ENCODE results near the gene TSPAN14.

DNA sequence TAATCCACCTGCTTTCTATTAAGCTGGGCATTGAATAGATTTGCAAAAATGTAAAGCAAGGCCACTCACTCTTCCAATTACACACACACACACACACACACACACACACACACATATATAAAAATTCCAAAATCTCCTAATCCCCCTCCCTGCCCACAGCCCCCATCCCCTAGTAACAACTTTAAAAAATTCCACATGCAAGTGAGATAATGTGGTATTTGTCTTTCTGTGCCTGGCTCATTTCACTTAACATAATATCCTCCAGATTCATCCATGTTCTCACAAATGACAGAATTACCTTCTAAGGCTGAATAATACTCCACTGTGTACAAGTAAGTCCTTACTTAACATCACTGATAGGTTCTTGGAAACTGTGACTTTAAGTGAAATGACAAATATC lies 107.8 kb downstream of the TSPAN14 start:
- no peak for TF ChIP-seq CTCF (IDR thresholded peaks at IDR 0.05; ENCODE audit: low read length)
- TF ChIP-seq EZH2 (IDR thresholded peaks at IDR 0.05; ENCODE audit: borderline replicate concordance, low read length), result no peak

All from OCI-LY1 (cell line).